CD14-positive monocyte (primary cell): ENCODE measurements around the gene RNF130. TPM values are rescaled to one million over a fixed set of nuclear protein-coding genes. Genes with fewer than 3 reads are reported as not detected.

ENCODE experiments used
- DNase-seq, 3 donors: peaks; one replicate each; pipeline ENCODE4 v3.0.0-alpha.2; 2011 to 2022
- H2AFZ ChIP-seq: 2 replicates; pipeline ENCODE4 v1.6.0; 2012; ENCODE audit warnings: mild to moderate bottlenecking, low read depth, low read length, inconsistent platforms; ENCODE audit not compliant: insufficient read depth, poor library complexity, severe bottlenecking
- H3K27ac ChIP-seq, 2 donors: 1 replicate in 1 of 2; 2 replicates in 1 of 2; pipeline ENCODE4 v1.5.1; 2012 to 2013; ENCODE audit warnings: low read length in 2 of 2, control low read depth in 1 of 2, inconsistent platforms in 1 of 2, low read depth in 1 of 2, mild to moderate bottlenecking in 1 of 2
- H3K27me3 ChIP-seq, 2 donors: one replicate each; pipeline versions ENCODE4 v1.6.0 to v1.6.1; 2011 to 2013; ENCODE audit warnings: low read length in 2 of 2; ENCODE audit not compliant: control insufficient read depth in 2 of 2, insufficient read depth in 2 of 2
- H3K36me3 ChIP-seq, 2 donors: replicated peaks in 1 of 2; 1 replicate in 1 of 2; 2 replicates in 1 of 2; pipeline versions ENCODE4 v1.5.1 to v1.6.1; 2012 to 2013; ENCODE audit warnings: low read length in 2 of 2, control low read depth in 1 of 2, inconsistent platforms in 1 of 2, mild to moderate bottlenecking in 1 of 2; ENCODE audit not compliant: insufficient read depth in 2 of 2, control insufficient read depth in 1 of 2
- H3K4me1 ChIP-seq, 2 donors: 1 replicate in 1 of 2; 2 replicates in 1 of 2; pipeline versions ENCODE4 v1.5.1 to v1.6.1; 2012 to 2013; ENCODE audit warnings: low read length in 2 of 2, control low read depth in 1 of 2, inconsistent platforms in 1 of 2, mild to moderate bottlenecking in 1 of 2, moderate library complexity in 1 of 2; ENCODE audit not compliant: insufficient read depth in 2 of 2, control insufficient read depth in 1 of 2
- H3K4me2 ChIP-seq: replicated peaks from 2 replicates; pipeline ENCODE3; 2012; ENCODE audit warnings: low read length, moderate library complexity, mild to moderate bottlenecking; ENCODE audit not compliant: poor library complexity, severe bottlenecking; ENCODE audit errors: extremely low read depth
- H3K4me3 ChIP-seq, 3 experiments: fragments of 200-600 bp in 1 of 3; sonication (generic) in 1 of 3; replicated peaks in 1 of 3; 1 replicate in 2 of 3; 2 replicates in 1 of 3; pipeline ENCODE4 v1.5.1; 2011 to 2013; ENCODE audit warnings: low read length in 3 of 3, mild to moderate bottlenecking in 3 of 3, control low read depth in 2 of 3, low read depth in 2 of 3, inconsistent platforms in 1 of 3, moderate library complexity in 1 of 3
- H3K79me2 ChIP-seq: 2 replicates; pipeline ENCODE4 v1.6.0; 2012; ENCODE audit warnings: mild to moderate bottlenecking, control low read depth, inconsistent platforms, low read length, moderate library complexity; ENCODE audit not compliant: insufficient read depth
- H3K9ac ChIP-seq: 2 replicates; pipeline ENCODE4 v1.6.0; 2017; ENCODE audit warnings: low read length, mild to moderate bottlenecking; ENCODE audit not compliant: insufficient read depth, poor library complexity, severe bottlenecking
- H3K9me3 ChIP-seq, 2 donors: replicated peaks in 1 of 2; 1 replicate in 1 of 2; 2 replicates in 1 of 2; pipeline versions ENCODE4 v1.5.1 to v1.6.1; 2012 to 2013; ENCODE audit warnings: low read length in 2 of 2, control low read depth in 1 of 2; ENCODE audit not compliant: control insufficient read depth in 1 of 2, insufficient read depth in 1 of 2
- H4K20me1 ChIP-seq: 2 replicates; pipeline ENCODE4 v1.6.0; 2012; ENCODE audit warnings: mild to moderate bottlenecking, low read length, control low read depth, moderate library complexity; ENCODE audit not compliant: insufficient read depth
- H3K27ac Mint-ChIP-seq, 7 donors: one replicate each; pipeline ENCODE4 v1.8.0; 2020; ENCODE audit warnings: mild to moderate bottlenecking in 7 of 7, mixed read lengths in 7 of 7, moderate library complexity in 6 of 7, inconsistent platforms in 2 of 7
- H3K27me3 Mint-ChIP-seq, 3 donors: one replicate each; pipeline ENCODE4 v1.8.0; 2021 to 2022; ENCODE audit warnings: low read depth in 3 of 3, mild to moderate bottlenecking in 3 of 3, mixed read lengths in 3 of 3, moderate library complexity in 3 of 3, inconsistent platforms in 1 of 3
- H3K36me3 Mint-ChIP-seq, 2 donors: one replicate each; pipeline ENCODE4 v1.8.0; 2020; ENCODE audit warnings: mixed read lengths in 2 of 2, inconsistent platforms in 1 of 2, mild to moderate bottlenecking in 1 of 2
- H3K4me1 Mint-ChIP-seq: one replicate; pipeline ENCODE4 v1.8.0; 2020; ENCODE audit warnings: mild to moderate bottlenecking, mixed read lengths
- H3K4me3 Mint-ChIP-seq, 2 donors: one replicate each; pipeline ENCODE4 v1.8.0; 2020; ENCODE audit warnings: mild to moderate bottlenecking in 2 of 2, mixed read lengths in 2 of 2, moderate library complexity in 1 of 2
- H3K9me3 Mint-ChIP-seq, 7 donors: one replicate each; pipeline ENCODE4 v1.8.0; 2020 to 2022; ENCODE audit warnings: mixed read lengths in 7 of 7, mild to moderate bottlenecking in 6 of 7, moderate library complexity in 6 of 7, inconsistent platforms in 2 of 7
- WGBS: methylation state at CpG from one replicate; pipeline ENCODE4 v1.1.5; 2013; ENCODE audit warnings: missing lambda C conversion rate; ENCODE audit not compliant: insufficient coverage; 5-methylcytosine and 5-hydroxymethylcytosine counted together
- intact Hi-C, 2 donors: fragments of 100-400 bp; cut with micrococcal nuclease; formaldehyde crosslinking; loops; one replicate each; pipeline versions ENCODE4 v1.15.0 to v1.15.1; 2023
- polyA plus RNA-seq, 3 donors: library from polyadenylated mRNA; depleted of rRNA in 1 of 3; unstranded in 2 of 3; stranded (reverse) in 1 of 3; fragments of 300-500 nt in 2 of 3; fragments of >200 nt in 1 of 3; fragmentation: Illumina TruSeq in 2 of 3; gene quantifications; 1 replicate in 2 of 3; 2 replicates in 1 of 3; pipeline ENCODE4 v1.2.3, GENCODE V29; 2012 to 2021
- TF ChIP-seq, protein P1 (sequence below): fragments of 200-600 bp; IDR thresholded peaks from one replicate; pipeline ENCODE4 v1.8.0; 2022; ENCODE audit warnings: antibody characterized with exemption, mild to moderate bottlenecking

The RNF130 gene
- polyA plus RNA-seq, 3 donors, result 294 to 439 (median 376) TPM

- no peak for DNase-seq
- no peak overlapping the region for H3K4me3 ChIP-seq
- no peaks in the 10 kb centered on the region for H3K27me3 Mint-ChIP-seq
- no peak overlapping the region for H3K4me2 ChIP-seq
- no peaks in the 10 kb centered on the region for H3K27me3 ChIP-seq
- H3K9ac ChIP-seq, result no peak overlapping the region
- WGBS, result 97% methylated on average over 3 of the region's 4 CpGs
- peaks cover 0 to 3% of the 10 kb centered on the region in 2 donors for H3K9me3 ChIP-seq
- no peak overlapping the region for H3K4me3 Mint-ChIP-seq
- H3K9me3 Mint-ChIP-seq, result peaks cover 0 to 8% (median 6%) of the 10 kb centered on the region in 7 donors
- H3K36me3 Mint-ChIP-seq, result peaks cover 68 to 80% of the 10 kb centered on the region in 2 donors
- TF ChIP-seq, protein P1, sequence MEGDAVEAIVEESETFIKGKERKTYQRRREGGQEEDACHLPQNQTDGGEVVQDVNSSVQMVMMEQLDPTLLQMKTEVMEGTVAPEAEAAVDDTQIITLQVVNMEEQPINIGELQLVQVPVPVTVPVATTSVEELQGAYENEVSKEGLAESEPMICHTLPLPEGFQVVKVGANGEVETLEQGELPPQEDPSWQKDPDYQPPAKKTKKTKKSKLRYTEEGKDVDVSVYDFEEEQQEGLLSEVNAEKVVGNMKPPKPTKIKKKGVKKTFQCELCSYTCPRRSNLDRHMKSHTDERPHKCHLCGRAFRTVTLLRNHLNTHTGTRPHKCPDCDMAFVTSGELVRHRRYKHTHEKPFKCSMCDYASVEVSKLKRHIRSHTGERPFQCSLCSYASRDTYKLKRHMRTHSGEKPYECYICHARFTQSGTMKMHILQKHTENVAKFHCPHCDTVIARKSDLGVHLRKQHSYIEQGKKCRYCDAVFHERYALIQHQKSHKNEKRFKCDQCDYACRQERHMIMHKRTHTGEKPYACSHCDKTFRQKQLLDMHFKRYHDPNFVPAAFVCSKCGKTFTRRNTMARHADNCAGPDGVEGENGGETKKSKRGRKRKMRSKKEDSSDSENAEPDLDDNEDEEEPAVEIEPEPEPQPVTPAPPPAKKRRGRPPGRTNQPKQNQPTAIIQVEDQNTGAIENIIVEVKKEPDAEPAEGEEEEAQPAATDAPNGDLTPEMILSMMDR, result no peak
- H4K20me1 ChIP-seq, result peaks cover 17% of the 10 kb centered on the region
- peaks cover 70 to 79% of the 10 kb centered on the region in 2 donors for H3K36me3 ChIP-seq
- peaks cover 29 to 30% of the 10 kb centered on the region in 2 donors for H3K4me1 ChIP-seq
- H3K4me1 Mint-ChIP-seq, result peaks cover 29% of the 10 kb centered on the region
- H3K27ac ChIP-seq, result peak overlapping the region in 1 of 2 donors; percentile 92
- intact Hi-C loops, result no loop called here
- peak overlapping the region; percentile 15 to 99 (median 79) for H3K27ac Mint-ChIP-seq
- no peak overlapping the region for H2AFZ ChIP-seq
- H3K79me2 ChIP-seq, result peaks cover 30% of the 10 kb centered on the region
These were observed 102.4 kb downstream of the RNF130 start for GRCh38 chr5:179969110-179969509.

GRCh38 chr5:179967489-179967888, 104.1 kb downstream of the RNF130 start:
- DNase-seq, result no peak
- H3K9ac ChIP-seq, result no peak overlapping the region
- H3K36me3 Mint-ChIP-seq, result peaks cover 71 to 80% of the 10 kb centered on the region in 2 donors
- peaks cover 26 to 28% of the 10 kb centered on the region in 2 donors for H3K4me1 ChIP-seq
- H3K9me3 Mint-ChIP-seq, result peaks cover 0 to 7% (median 4%) of the 10 kb centered on the region in 7 donors
- H3K27ac ChIP-seq, result peak overlapping the region in 1 of 2 donors; percentile 55
- no peak overlapping the region for H3K4me2 ChIP-seq
- H3K27me3 ChIP-seq, result no peaks in the 10 kb centered on the region
- H3K27me3 Mint-ChIP-seq, result no peaks in the 10 kb centered on the region
- H3K4me3 Mint-ChIP-seq, result no peak overlapping the region
- H3K4me3 ChIP-seq, result no peak overlapping the region
- peak overlapping the region in 3 of 7 donors; percentile 37 to 80 (median 69) for H3K27ac Mint-ChIP-seq
- 100% methylated on average over 1 of the region's 1 CpG for WGBS
- intact Hi-C loops, result no loop called here
- TF ChIP-seq, protein P1, result no peak
- H3K79me2 ChIP-seq, result peaks cover 28% of the 10 kb centered on the region
- no peak overlapping the region for H2AFZ ChIP-seq
- H3K9me3 ChIP-seq, result peaks cover 0 to 3% of the 10 kb centered on the region in 2 donors
- H3K36me3 ChIP-seq, result peaks cover 74 to 79% of the 10 kb centered on the region in 2 donors
- peaks cover 34% of the 10 kb centered on the region for H4K20me1 ChIP-seq
- peaks cover 24% of the 10 kb centered on the region for H3K4me1 Mint-ChIP-seq
